OCI-LY7 (cell line): ENCODE data around the gene NRK. TPM values are rescaled to one million over a fixed set of nuclear protein-coding genes. Genes with fewer than 3 reads are reported as not detected.
"Not testable (repeated sequence)": the region's sequence is repeated elsewhere in the genome, so short reads cannot be mapped to it uniquely, and the experiment has no call there.

Source experiments
- BruUV-seq: library from RNA; stranded (reverse); fragments of 400-500 nt; replicated peaks from 2 replicates; lab custom pipeline; 2021; lab: Mats Ljungman, UMichigan
- CTCF ChIA-PET: fragments of 300-600 bp; sonication (Branson Sonifier 250); formaldehyde crosslinking; loops from one replicate; lab custom pipeline; 2022; ENCODE audit warnings: antibody characterized with exemption; ENCODE audit not compliant: unreplicated experiment; lab: Charles Lee
- POLR2A ChIA-PET: fragments of 300-600 bp; sonication (Branson Sonifier 250); formaldehyde crosslinking; loops from one replicate; lab custom pipeline; 2022; ENCODE audit warnings: antibody characterized with exemption; lab: Charles Lee
- DNase-seq: peaks from one replicate; pipeline ENCODE4 v3.0.0-alpha.2; 2015; ENCODE audit warnings: low spot score
- H2AFZ ChIP-seq: fragments of 200-600 bp; sonication (generic), shearing (Covaris generic); 2 replicates; pipeline ENCODE4 v1.6.1; 2014; ENCODE audit warnings: mild to moderate bottlenecking, antibody characterized with exemption, low read length, moderate library complexity
- H3K27ac ChIP-seq: fragments of 200-600 bp; sonication (generic); 2 replicates; pipeline ENCODE4 v1.5.1; 2014; ENCODE audit warnings: mixed run types, low read depth, mild to moderate bottlenecking, moderate library complexity, low read length, inconsistent platforms; ENCODE audit not compliant: poor library complexity, severe bottlenecking
- H3K36me3 ChIP-seq: fragments of 200-600 bp; sonication (generic); 2 replicates; pipeline ENCODE4 v1.6.1; 2014; ENCODE audit warnings: mild to moderate bottlenecking, antibody characterized with exemption, low read length, moderate library complexity, mixed read lengths; ENCODE audit not compliant: insufficient read depth
- H3K4me1 ChIP-seq: fragments of 200-600 bp; sonication (generic); 2 replicates; pipeline ENCODE4 v1.5.1; 2014; ENCODE audit warnings: mild to moderate bottlenecking, low read length; ENCODE audit not compliant: insufficient read depth, poor library complexity, severe bottlenecking
- H3K4me2 ChIP-seq: fragments of 200-600 bp; sonication (generic); 2 replicates; pipeline ENCODE4 v1.6.1; 2014; ENCODE audit warnings: mild to moderate bottlenecking, low read length
- H3K4me3 ChIP-seq: fragments of 200-600 bp; sonication (generic); 2 replicates; pipeline ENCODE4 v1.5.1; 2014; ENCODE audit warnings: mild to moderate bottlenecking, low read depth, low read length; ENCODE audit not compliant: poor library complexity, severe bottlenecking
- H3K79me2 ChIP-seq: fragments of 200-600 bp; sonication (generic); 2 replicates; pipeline ENCODE4 v1.6.1; 2016; ENCODE audit warnings: low read depth, mild to moderate bottlenecking, low read length, moderate library complexity, mixed read lengths; ENCODE audit not compliant: insufficient read depth
- H3K9me2 ChIP-seq: fragments of 200-600 bp; sonication (generic); 2 replicates; pipeline ENCODE4 v1.6.1; 2016; ENCODE audit warnings: mild to moderate bottlenecking, low read length, mixed read lengths; ENCODE audit not compliant: insufficient read depth
- H3K9me3 ChIP-seq: fragments of 200-600 bp; sonication (generic); 2 replicates; pipeline ENCODE4 v1.6.1; 2014; ENCODE audit warnings: mild to moderate bottlenecking, mixed run types, low read length, mixed read lengths
- H4K20me1 ChIP-seq: fragments of 200-600 bp; sonication (generic); 2 replicates; pipeline ENCODE4 v1.6.1; 2014; ENCODE audit warnings: mild to moderate bottlenecking, antibody characterized with exemption, low read length, moderate library complexity, mixed read lengths; ENCODE audit not compliant: insufficient read depth
- CTCF ChIP-seq: fragments of 200-600 bp; sonication (generic); conservative IDR thresholded peaks from 2 replicates; pipeline ENCODE4 v1.5.1; 2014; ENCODE audit warnings: mild to moderate bottlenecking, antibody characterized with exemption, low read length, moderate library complexity, mixed read lengths
- EZH2phosphoT487 ChIP-seq: fragments of 200-600 bp; sonication (generic); IDR thresholded peaks from 2 replicates; pipeline ENCODE4 v1.6.1; 2018; ENCODE audit warnings: low read depth, borderline replicate concordance, mild to moderate bottlenecking, mixed run types, antibody characterized with exemption, low read length, moderate library complexity, mixed read lengths
- intact Hi-C: fragments of 100-400 bp; cut with micrococcal nuclease; formaldehyde crosslinking; loops from one replicate; pipeline ENCODE4 v1.10.0; 2022; ENCODE audit not compliant: unreplicated experiment
- total RNA-seq, 2 experiments: library from RNA; depleted of rRNA in 1 of 2; stranded (reverse); fragments of >200 nt in 1 of 2; shearing (Covaris generic) in 1 of 2; gene quantifications; 2 replicates each; pipeline ENCODE4 v1.2.3, GENCODE V29; 2014 to 2022

The NRK gene
- total RNA-seq, 2 experiments from 2014 or later: not detected

- Histone ChIP-seq H3K27ac (no peak overlapping the region), H3K4me1 (no peaks in the 10 kb centered on the region), H3K79me2 (no peaks in the 10 kb centered on the region), H3K36me3 (no peaks in the 10 kb centered on the region), H3K9me2 (no peaks in the 10 kb centered on the region), H3K9me3 (no peaks in the 10 kb centered on the region), H4K20me1 (no peaks in the 10 kb centered on the region), H3K4me2 (no peak overlapping the region), H3K4me3 (no peak overlapping the region), H2AFZ (no peak overlapping the region)
- no peak for TF ChIP-seq EZH2phosphoT487
- TF ChIP-seq CTCF: no peak
- no peak for DNase-seq
- no TSS peak for BruUV-seq
- intact Hi-C loops: no loop called here
- ChIA-PET CTCF (no interaction called here), POLR2A (no interaction called here)
Observed at GRCh38 chrX:105775679-105776078, 46.7 kb upstream of the NRK start.

- Histone ChIP-seq H3K9me2 (no peaks in the 10 kb centered on the region), H4K20me1 (no peaks in the 10 kb centered on the region), H3K27ac (no peak overlapping the region), H2AFZ (no peak overlapping the region), H3K9me3 (no peaks in the 10 kb centered on the region), H3K4me1 (no peaks in the 10 kb centered on the region), H3K4me3 (no peak overlapping the region), H3K36me3 (no peaks in the 10 kb centered on the region), H3K79me2 (no peaks in the 10 kb centered on the region), H3K4me2 (no peak overlapping the region)
- ChIA-PET CTCF (no interaction called here), POLR2A (no interaction called here)
- no peak for TF ChIP-seq EZH2phosphoT487
- no peak for TF ChIP-seq CTCF
- DNase-seq: no peak
- intact Hi-C loops: no loop called here
- BruUV-seq: no TSS peak
Observed at GRCh38 chrX:105781804-105782203, 40.5 kb upstream of the NRK start.

- H3K9me3 ChIP-seq, H3K4me1 ChIP-seq, H3K79me2 ChIP-seq, DNase-seq, H3K27ac ChIP-seq, H3K36me3 ChIP-seq, H3K9me2 ChIP-seq, CTCF ChIA-PET, H3K4me3 ChIP-seq, H2AFZ ChIP-seq, POLR2A ChIA-PET, H3K4me2 ChIP-seq, BruUV-seq, intact Hi-C loops, H4K20me1 ChIP-seq: not testable (repeated sequence)
Observed at GRCh38 chrX:105796877-105797276, 25.5 kb upstream of the NRK start.
